ENCODE measurements around the gene CSNK1G1. TPM values are rescaled to one million over a fixed set of nuclear protein-coding genes. Genes with fewer than 3 reads are reported as not detected.

CSNK1G1 gene
- total RNA-seq, 1 donor from 2014 or later: 6.3 TPM

DNA sequence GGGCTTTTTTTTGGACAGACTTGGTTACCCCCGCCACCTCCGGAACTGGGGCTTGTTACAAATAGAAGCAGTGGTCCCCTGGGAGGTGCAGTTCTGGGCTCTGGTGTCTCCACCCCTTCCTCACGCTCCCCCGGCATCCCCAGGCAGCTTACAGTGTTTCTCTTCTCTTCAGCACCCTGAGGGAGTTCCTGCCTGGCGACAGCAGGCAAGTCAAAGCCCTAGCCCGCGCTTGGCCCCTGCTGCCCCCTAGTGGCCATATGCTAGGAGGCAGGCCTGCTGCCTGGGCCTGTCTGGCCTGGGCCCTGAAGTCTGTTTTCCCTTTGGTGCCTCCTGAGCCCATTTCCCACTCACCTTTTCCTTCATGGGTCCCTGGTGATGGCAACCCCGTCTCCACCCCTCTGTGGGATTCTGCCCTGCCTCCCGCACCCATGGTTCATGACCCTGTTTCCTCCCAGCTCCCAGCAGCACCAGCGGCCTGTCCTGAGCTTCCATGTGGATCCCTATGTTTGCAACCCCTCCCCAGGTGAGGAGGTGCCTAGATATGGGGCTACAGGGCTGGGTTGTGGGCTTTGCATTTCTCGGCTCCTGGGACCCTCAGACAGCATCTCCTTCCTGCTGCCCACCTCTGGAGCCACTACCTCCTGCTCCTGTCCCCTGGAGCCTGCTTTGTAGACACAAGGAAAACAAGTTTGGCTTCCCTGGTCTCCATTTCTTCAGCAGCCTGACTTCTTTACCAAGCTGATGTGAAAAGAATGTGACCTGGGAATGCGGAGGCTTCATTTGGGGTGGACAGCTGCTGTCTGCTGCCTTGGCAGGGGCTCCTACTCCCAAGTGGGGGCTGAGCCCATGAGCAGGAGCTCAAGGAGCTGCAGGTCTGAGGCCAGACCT is 202.2 kb downstream of the CSNK1G1 start:
- intact Hi-C loops (cut with micrococcal nuclease): no loop called here
- H3K27ac ChIP-seq (replicated peaks): peak overlapping the region; percentile 94
- TF ChIP-seq, protein P1, sequence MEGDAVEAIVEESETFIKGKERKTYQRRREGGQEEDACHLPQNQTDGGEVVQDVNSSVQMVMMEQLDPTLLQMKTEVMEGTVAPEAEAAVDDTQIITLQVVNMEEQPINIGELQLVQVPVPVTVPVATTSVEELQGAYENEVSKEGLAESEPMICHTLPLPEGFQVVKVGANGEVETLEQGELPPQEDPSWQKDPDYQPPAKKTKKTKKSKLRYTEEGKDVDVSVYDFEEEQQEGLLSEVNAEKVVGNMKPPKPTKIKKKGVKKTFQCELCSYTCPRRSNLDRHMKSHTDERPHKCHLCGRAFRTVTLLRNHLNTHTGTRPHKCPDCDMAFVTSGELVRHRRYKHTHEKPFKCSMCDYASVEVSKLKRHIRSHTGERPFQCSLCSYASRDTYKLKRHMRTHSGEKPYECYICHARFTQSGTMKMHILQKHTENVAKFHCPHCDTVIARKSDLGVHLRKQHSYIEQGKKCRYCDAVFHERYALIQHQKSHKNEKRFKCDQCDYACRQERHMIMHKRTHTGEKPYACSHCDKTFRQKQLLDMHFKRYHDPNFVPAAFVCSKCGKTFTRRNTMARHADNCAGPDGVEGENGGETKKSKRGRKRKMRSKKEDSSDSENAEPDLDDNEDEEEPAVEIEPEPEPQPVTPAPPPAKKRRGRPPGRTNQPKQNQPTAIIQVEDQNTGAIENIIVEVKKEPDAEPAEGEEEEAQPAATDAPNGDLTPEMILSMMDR (IDR thresholded peaks at IDR 0.05; ENCODE audit: borderline replicate concordance): peak; percentile 99
- peaks cover 44% of the 10 kb centered on the region for H3K36me3 ChIP-seq
- peak; percentile 90 for DNase-seq
- H3K27me3 ChIP-seq (ENCODE audit: low read depth): peaks cover 21% of the 10 kb centered on the region
- H3K4me3 ChIP-seq: peak overlapping the region; percentile 73
- peaks cover 65% of the 10 kb centered on the region for H3K4me1 ChIP-seq
- no peaks in the 10 kb centered on the region for H3K9me3 ChIP-seq (replicated peaks)

DNA sequence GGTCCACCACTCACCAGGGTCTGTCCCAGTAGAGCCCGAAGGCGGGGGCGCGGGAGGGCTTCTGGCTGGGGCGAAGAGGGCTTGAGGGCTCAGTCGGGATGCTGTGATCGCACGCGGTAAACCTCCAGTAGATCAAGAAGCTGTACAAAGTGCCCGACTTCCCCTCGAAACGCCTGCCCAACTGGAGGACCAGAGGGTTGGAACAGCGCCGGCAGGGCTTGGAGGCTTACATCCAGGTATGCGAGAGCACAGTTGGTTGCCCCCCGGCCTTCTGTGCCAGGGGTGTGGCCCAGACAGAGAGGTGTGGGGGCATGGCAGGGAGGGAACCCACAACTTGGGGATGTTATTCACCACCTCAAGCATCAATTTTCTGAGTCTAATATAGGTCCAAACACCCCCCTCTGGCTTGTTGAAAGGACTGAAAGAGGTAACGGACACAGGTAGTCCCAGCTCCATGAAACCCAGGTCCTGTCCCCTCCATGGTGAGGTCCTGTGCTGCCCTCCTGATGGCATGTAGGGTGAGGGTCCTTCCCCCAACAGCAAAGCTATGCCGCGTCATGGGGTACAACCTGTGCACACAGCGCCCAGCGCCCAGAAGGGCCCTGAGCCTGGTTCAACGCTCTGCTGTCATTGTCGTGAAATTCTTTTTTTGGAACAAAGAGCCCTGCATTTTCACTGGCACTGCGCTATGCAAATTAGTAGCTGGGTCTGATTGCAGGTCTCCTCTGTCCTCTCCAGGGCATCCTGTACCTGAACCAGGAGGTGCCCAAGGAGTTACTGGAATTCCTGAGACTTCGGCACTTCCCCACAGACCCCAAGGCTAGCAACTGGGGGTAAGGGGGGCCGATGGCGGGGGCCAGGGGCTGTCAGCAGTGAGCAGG is 203.2 kb downstream of the CSNK1G1 start:
- peaks cover 34% of the 10 kb centered on the region for H3K36me3 ChIP-seq
- no peaks in the 10 kb centered on the region for H3K9me3 ChIP-seq (replicated peaks)
- peak overlapping the region; percentile 94 for H3K27ac ChIP-seq (replicated peaks)
- peaks cover 21% of the 10 kb centered on the region for H3K27me3 ChIP-seq (ENCODE audit: low read depth)
- no peak for DNase-seq
- peaks cover 55% of the 10 kb centered on the region for H3K4me1 ChIP-seq
- H3K4me3 ChIP-seq: peak overlapping the region; percentile 73
- TF ChIP-seq, protein P1 (IDR thresholded peaks at IDR 0.05; ENCODE audit: borderline replicate concordance): no peak
- intact Hi-C loops (cut with micrococcal nuclease): no loop called here

DNA sequence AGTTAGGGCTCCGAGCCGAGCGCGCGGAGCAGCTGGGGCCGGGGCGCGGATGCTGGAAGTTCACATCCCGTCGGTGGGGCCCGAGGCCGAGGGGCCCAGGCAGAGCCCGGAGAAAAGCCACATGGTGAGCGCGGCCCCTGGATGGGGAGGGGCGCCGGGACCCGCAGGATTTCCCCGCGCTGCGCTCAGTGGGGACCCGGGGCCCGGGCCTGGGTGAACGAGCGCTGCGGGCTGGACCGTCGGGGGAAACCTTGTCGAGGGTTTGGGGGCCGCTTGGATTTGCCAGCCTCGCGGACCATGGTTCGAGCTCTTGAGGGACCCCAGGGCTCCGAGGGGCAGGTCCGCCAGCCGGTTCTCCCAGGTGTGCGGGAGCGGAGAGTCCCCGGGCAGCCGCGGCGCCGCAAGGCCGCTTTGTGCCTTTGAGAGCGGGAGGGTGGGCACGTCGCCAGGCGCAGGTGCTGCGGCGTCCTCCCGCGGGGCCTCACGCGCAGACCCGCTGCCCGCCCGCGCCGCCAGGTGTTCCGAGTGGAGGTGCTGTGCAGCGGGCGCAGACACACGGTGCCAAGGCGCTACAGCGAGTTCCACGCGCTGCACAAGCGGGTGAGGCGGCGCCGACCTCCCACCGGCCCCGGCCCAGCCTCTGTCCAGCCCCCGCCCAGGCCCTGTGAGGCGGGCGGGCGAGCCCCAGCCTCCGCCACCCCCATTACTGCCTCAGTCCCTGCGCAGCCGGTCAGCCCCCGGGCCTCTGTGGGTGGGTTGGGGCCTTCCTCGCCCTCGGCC is 204.1 kb downstream of the CSNK1G1 start, which contains the start of gene SNX22:
Gene SNX22 (plus strand): TSS at position 5 of the 780 bp plus-strand sequence. CDS start 45 bp downstream, at position 50.
- intact Hi-C loops (cut with micrococcal nuclease): no loop called here
- Histone ChIP-seq H3K36me3 (peaks cover 26% of the 10 kb centered on the region), H3K9me3 (replicated peaks) (no peaks in the 10 kb centered on the region), H3K4me1 (peaks cover 50% of the 10 kb centered on the region), H3K27me3 (ENCODE audit: low read depth) (peaks cover 21% of the 10 kb centered on the region), H3K4me3 (peak within 1 kb of the TSS; percentile 73), H3K27ac (replicated peaks) (peak within 1 kb of the TSS; percentile 42)
- no peak for DNase-seq
- TF ChIP-seq, protein P1 (IDR thresholded peaks at IDR 0.05; ENCODE audit: borderline replicate concordance): no peak

DNA sequence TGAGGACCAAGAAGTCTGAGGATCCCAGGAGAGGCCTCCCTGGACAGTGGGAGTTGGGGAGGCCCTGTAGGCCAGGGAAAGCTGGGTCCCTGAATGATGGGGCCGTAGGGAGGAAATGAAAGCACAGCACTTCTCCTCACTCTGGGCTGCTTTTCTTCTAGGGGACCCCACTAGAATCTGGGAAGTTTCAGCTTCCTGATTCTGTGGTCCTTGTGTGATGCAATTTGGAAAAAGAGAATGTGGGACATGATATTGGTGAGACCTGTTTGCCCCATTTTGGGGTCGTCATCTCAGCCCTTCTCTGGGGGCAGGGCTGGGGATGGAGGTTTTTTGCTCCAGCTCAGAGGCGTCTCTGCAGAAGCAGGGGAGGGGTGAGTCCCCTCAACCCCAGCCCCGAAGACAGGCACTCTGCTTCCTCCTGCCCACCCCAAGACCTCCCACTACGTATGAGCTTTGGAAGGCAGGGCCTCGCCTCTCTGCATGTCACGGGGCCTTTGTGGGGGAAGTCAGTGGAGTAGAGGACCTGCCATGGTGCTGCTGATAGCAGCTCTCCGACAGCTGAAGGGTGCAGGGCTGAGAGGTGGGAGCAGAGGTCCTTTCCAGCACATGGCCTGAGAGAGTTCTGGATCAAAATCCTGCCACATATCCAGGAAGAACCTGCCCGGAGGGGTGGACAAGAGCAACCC is 205.9 kb downstream of the CSNK1G1 start:
- no peak overlapping the region for H3K4me3 ChIP-seq
- no peak for DNase-seq
- intact Hi-C loops (cut with micrococcal nuclease): no loop called here
- H3K27ac ChIP-seq (replicated peaks): no peak overlapping the region
- H3K9me3 ChIP-seq (replicated peaks): no peaks in the 10 kb centered on the region
- peaks cover 54% of the 10 kb centered on the region for H3K4me1 ChIP-seq
- H3K27me3 ChIP-seq (ENCODE audit: low read depth): peaks cover 21% of the 10 kb centered on the region
- TF ChIP-seq, protein P1 (IDR thresholded peaks at IDR 0.05; ENCODE audit: borderline replicate concordance): no peak
- H3K36me3 ChIP-seq: peaks cover 14% of the 10 kb centered on the region
